Activated CD4-positive, alpha-beta memory T cell treated with anti-CD3 and anti-CD28 coated beads for 36 hours (primary cell): ENCODE measurements around the gene NLRP8. TPM values are rescaled to one million over a fixed set of nuclear protein-coding genes. Genes with fewer than 3 reads are reported as not detected.
"Not testable (repeated sequence)": the region's sequence is repeated elsewhere in the genome, so short reads cannot be mapped to it uniquely, and the experiment has no call there.

ENCODE experiments used
- CTCF ChIA-PET: fragments of 350-600 bp; sonication (Branson Sonifier 250); formaldehyde crosslinking; loops from one replicate; lab custom pipeline; 2021; ENCODE audit warnings: antibody characterized with exemption, inconsistent platforms; lab: Charles Lee
- POLR2A ChIA-PET: fragments of 350-600 bp; sonication (Branson Sonifier 250); formaldehyde crosslinking; loops from one replicate; lab custom pipeline; 2021; ENCODE audit warnings: antibody characterized with exemption; lab: Charles Lee
- DNase-seq: peaks from one replicate; pipeline ENCODE4 v3.0.0-alpha.2; 2020
- H3K27ac Mint-ChIP-seq: one replicate; pipeline ENCODE4 v1.8.0; 2021; ENCODE audit warnings: mixed read lengths
- H3K27me3 Mint-ChIP-seq: one replicate; pipeline ENCODE4 v1.8.0; 2021; ENCODE audit warnings: mixed read lengths
- H3K36me3 Mint-ChIP-seq: one replicate; pipeline ENCODE4 v1.8.0; 2021; ENCODE audit warnings: mixed read lengths
- H3K4me1 Mint-ChIP-seq: one replicate; pipeline ENCODE4 v1.8.0; 2021; ENCODE audit warnings: low read depth, mixed read lengths
- H3K4me3 Mint-ChIP-seq: one replicate; pipeline ENCODE4 v1.8.0; 2021; ENCODE audit warnings: mild to moderate bottlenecking, mixed read lengths
- H3K9me3 Mint-ChIP-seq: one replicate; pipeline ENCODE4 v1.8.0; 2021; ENCODE audit warnings: mixed read lengths
- intact Hi-C: fragments of 100-400 bp; cut with micrococcal nuclease; formaldehyde crosslinking; loops from one replicate; pipeline ENCODE4 v1.15.1; 2023
- total RNA-seq, 2 experiments: library from RNA; stranded (reverse); gene quantifications; one replicate each; pipeline ENCODE4 v1.2.3, GENCODE V29; 2021

Gene NLRP8
- total RNA-seq, result not detected

DNA sequence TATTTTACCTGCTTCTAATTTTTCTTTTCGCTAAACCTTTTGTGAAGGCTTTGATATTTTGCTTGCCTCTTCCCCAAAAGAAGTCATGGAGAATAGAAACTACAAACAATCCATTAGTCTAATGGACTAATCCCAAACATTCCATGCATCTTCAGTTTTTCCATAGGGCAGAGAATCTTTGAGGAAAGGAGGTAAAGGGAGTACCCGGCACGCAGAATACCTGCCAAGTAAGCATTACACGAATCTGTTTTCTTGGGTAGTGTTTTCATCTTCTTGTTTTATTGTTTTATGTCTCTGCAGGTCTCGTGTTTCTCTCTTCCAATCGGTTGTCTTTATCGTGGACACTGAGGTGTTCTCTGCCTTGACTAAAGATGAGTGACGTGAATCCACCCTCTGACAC is at the start of gene NLRP8:
NLRP8 (plus strand) TSS at position 301 of the 400 bp plus-strand sequence.
- H3K9me3 Mint-ChIP-seq, result peaks cover 15% of the 10 kb centered on the region
- H3K4me1 Mint-ChIP-seq, result no peaks in the 10 kb centered on the region
- peaks cover 3% of the 10 kb centered on the region for H3K27me3 Mint-ChIP-seq
- ChIA-PET CTCF (no interaction called here), POLR2A (no interaction called here)
- no peaks in the 10 kb centered on the region for H3K36me3 Mint-ChIP-seq
- no peak within 1 kb of the TSS for H3K27ac Mint-ChIP-seq
- DNase-seq, result no peak
- intact Hi-C loops, result no loop called here
- no peak within 1 kb of the TSS for H3K4me3 Mint-ChIP-seq

DNA sequence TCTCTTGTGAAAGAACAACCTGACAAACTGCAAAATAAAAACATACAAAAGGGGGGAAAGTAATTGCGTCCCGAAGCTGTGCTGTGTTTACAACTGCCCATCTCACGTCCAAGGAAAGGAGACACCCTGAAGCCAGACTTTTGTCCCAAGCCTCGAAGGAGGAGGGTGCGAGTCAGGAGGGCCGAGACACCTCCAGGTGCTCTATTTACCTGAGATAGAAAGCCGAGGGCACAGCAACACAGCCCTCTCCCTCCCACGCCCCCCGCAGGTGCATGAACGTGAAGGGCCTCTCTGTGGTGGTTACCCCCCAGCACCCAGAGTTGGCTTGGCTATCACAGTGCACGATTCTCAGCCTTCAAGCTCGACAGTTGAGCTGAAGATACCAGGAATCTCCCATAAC is 48.7 kb upstream of the NLRP8 start:
- H3K27me3 Mint-ChIP-seq, result no peaks in the 10 kb centered on the region
- H3K4me3 Mint-ChIP-seq, result no peak overlapping the region
- no peak overlapping the region for H3K27ac Mint-ChIP-seq
- no peak for DNase-seq
- no peaks in the 10 kb centered on the region for H3K4me1 Mint-ChIP-seq
- ChIA-PET CTCF (no interaction called here), POLR2A (no interaction called here)
- intact Hi-C loops, result no loop called here
- H3K9me3 Mint-ChIP-seq, result peaks cover 14% of the 10 kb centered on the region
- H3K36me3 Mint-ChIP-seq, result no peaks in the 10 kb centered on the region

DNA sequence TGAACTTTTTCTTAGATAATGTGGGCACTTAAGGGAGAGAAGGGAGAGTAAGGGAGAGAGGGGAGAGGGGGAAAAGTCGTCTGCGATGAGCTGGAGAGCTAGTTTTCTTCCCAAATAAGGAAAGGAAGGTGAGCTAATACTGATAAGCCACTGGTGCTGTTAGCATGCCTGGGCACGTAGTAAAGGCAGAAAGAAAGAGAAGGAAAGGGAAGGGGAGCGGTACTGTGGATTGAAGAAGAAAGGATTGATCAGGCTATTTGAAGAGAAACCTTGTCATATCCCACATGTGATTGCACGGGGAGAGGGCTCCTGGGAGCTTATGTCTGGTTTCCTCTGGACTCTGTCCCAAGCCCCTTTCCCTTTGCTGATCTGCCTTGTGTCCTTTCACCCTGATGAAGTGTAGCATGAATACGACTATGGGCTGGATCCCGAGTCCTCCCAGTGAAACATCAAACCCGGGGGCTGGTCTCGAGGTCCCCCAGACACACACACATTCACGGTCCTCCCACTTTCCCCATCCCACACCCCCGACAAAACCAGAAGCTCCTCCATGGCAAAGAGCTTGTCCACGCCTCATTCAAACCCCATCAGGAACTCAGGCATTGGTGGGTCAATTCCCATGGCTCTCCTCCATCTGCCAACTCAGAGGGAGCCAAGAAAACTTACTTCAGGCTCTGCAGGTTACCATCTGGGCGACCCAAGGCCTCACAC is 46.1 kb upstream of the NLRP8 start:
- DNase-seq, result no peak
- H3K4me1 Mint-ChIP-seq, result no peaks in the 10 kb centered on the region
- no peak overlapping the region for H3K27ac Mint-ChIP-seq
- no peak overlapping the region for H3K4me3 Mint-ChIP-seq
- H3K36me3 Mint-ChIP-seq, result no peaks in the 10 kb centered on the region
- ChIA-PET POLR2A (no interaction called here), CTCF (no interaction called here)
- intact Hi-C loops, result no loop called here
- peaks cover 8% of the 10 kb centered on the region for H3K9me3 Mint-ChIP-seq
- peaks cover 1% of the 10 kb centered on the region for H3K27me3 Mint-ChIP-seq

DNA sequence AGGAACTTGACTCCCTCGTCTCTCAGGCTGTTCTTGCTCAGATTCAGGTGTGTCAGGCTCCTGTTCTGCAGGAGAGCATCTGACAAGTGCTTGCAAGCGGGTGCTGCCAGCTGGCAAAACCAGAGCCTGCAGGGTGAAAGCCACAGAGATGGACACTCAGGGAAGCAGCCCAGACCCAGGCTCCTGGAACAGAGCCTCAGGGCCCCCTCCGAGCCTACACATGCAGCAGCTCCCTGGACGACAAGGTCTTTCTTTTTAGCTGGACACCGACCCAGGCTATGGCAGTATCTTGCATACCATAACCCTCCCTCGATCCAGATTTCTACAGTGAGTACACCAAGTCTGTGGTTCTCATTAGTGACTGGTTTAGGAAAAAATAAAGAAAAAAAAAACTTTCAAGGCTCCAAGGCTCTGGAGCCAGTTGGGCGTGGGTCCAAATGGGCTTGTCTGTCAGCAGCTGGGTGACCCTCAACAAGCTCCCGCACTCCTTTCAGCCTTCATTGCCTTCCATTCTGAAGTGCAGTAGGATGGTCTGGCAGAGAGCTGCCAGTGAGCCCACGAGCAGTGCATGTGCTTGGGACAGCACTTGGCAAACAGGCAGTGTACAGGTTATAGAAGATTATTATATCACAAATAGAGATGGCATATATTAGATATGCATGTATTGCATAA is 45.4 kb upstream of the NLRP8 start:
- H3K27ac Mint-ChIP-seq, result no peak overlapping the region
- H3K27me3 Mint-ChIP-seq, result peaks cover 1% of the 10 kb centered on the region
- H3K36me3 Mint-ChIP-seq, result no peaks in the 10 kb centered on the region
- no peaks in the 10 kb centered on the region for H3K4me1 Mint-ChIP-seq
- H3K4me3 Mint-ChIP-seq, result no peak overlapping the region
- no peak for DNase-seq
- ChIA-PET CTCF (no interaction called here), POLR2A (no interaction called here)
- intact Hi-C loops, result no loop called here
- peaks cover 3% of the 10 kb centered on the region for H3K9me3 Mint-ChIP-seq

DNA sequence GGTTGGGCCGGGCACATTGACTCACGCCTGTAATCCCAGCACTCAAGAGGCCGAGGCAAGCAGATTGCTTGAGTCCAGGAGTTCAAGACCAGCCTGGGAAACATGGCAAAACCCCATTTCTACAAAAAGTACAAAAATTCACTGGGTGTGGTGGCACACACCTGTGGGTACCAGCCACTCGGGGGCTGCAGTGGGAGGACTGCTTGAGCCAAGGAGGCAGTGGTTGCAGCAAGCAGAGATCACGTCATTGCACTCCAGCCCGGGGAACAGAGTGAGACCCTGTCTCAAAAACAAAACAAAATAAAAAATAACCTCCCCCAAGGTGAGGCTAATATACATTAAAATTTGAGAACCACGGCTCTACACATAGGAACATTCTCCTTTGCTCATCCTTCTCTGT is 40.3 kb upstream of the NLRP8 start:
- no peak overlapping the region for H3K4me3 Mint-ChIP-seq

DNA sequence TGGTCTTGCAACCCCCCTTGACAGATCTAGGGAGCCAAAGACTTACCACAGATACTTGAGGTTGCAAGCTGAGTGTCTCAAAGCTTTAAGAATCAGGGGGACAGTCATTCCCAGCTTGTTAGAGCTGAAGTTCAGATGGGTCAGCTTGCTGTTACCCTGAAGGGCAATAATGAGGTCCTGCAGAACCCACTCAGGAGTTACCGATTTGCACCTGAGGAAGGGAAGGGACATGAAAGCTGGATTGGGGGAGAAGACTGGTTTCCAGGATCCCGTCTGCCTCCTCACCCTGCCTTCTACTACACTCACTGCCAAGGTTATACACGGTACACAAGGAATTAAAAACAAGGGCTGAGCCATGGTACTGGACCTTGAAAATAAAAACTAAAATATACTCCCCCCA is 39.9 kb upstream of the NLRP8 start:
- H3K27me3 Mint-ChIP-seq, result peaks cover 3% of the 10 kb centered on the region
- POLR2A ChIA-PET, result no interaction called here
- no peak for DNase-seq
- H3K36me3 Mint-ChIP-seq, result no peaks in the 10 kb centered on the region
- H3K27ac Mint-ChIP-seq, result no peak overlapping the region
- CTCF ChIA-PET, result no interaction called here
- H3K9me3 Mint-ChIP-seq, result peaks cover 3% of the 10 kb centered on the region
- no peaks in the 10 kb centered on the region for H3K4me1 Mint-ChIP-seq
- intact Hi-C loops, result no loop called here
- no peak overlapping the region for H3K4me3 Mint-ChIP-seq

More for the DNA sequence above, 40.3 kb upstream of the NLRP8 start:
- ChIA-PET CTCF (no interaction called here), POLR2A (no interaction called here)
- Mint-ChIP-seq H3K27me3 (peaks cover 3% of the 10 kb centered on the region), H3K27ac (no peak overlapping the region), H3K9me3 (peaks cover 3% of the 10 kb centered on the region), H3K36me3 (no peaks in the 10 kb centered on the region), H3K4me1 (no peaks in the 10 kb centered on the region)
- intact Hi-C loops, result no loop called here
- DNase-seq, result no peak

DNA sequence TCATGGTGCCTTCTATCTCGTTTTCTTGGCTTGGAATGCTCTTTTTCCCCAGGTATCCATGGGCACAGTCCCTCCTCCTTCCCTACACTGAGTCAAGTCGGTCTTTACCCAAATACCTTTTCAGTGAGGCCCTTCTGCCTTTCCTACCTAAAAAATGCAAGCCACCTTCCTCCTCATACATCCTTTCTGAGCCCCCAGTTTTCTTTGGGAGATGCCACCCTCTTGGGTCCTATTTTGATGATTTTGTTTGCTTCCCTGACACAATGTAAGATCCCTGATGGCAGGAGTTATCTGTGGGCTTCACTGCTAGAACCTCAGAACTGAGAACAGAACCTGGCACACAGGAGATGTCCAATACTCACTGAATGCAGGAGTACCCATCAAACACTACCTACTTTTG is 37.8 kb upstream of the NLRP8 start:
- CTCF ChIA-PET, result no interaction called here
- Mint-ChIP-seq H3K4me1 (no peaks in the 10 kb centered on the region), H3K4me3 (no peak overlapping the region), H3K27me3 (peaks cover 3% of the 10 kb centered on the region), H3K9me3 (peaks cover 9% of the 10 kb centered on the region), H3K27ac (no peak overlapping the region), H3K36me3 (no peaks in the 10 kb centered on the region)
- intact Hi-C loops, result no loop called here
- no peak for DNase-seq
- POLR2A ChIA-PET, result no interaction called here

DNA sequence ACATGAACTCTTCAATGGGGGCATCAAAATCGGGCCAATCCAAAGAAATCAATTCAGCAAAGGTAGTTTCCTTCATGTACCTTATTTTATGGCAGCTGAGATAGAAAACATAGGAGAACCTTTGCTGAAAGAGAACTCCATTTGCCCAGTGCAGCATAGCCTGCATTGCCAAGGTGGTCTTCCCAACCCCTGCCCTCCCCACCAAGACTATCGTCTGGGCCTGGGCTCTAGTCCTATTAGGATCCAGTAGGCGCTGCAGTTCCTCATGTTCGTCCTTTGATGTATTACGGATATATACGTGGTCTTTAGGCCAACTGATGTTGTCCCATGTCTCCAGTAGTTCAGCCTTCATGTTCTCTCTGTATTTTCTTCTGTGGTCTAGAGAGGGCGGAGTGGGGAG is 34.7 kb upstream of the NLRP8 start:
- ChIA-PET CTCF (no interaction called here), POLR2A (no interaction called here)
- no peaks in the 10 kb centered on the region for H3K27me3 Mint-ChIP-seq
- intact Hi-C loops, result no loop called here
- H3K4me3 Mint-ChIP-seq, result no peak overlapping the region
- H3K27ac Mint-ChIP-seq, result no peak overlapping the region
- no peaks in the 10 kb centered on the region for H3K36me3 Mint-ChIP-seq
- no peak for DNase-seq
- H3K4me1 Mint-ChIP-seq, result no peaks in the 10 kb centered on the region
- peaks cover 24% of the 10 kb centered on the region for H3K9me3 Mint-ChIP-seq

DNA sequence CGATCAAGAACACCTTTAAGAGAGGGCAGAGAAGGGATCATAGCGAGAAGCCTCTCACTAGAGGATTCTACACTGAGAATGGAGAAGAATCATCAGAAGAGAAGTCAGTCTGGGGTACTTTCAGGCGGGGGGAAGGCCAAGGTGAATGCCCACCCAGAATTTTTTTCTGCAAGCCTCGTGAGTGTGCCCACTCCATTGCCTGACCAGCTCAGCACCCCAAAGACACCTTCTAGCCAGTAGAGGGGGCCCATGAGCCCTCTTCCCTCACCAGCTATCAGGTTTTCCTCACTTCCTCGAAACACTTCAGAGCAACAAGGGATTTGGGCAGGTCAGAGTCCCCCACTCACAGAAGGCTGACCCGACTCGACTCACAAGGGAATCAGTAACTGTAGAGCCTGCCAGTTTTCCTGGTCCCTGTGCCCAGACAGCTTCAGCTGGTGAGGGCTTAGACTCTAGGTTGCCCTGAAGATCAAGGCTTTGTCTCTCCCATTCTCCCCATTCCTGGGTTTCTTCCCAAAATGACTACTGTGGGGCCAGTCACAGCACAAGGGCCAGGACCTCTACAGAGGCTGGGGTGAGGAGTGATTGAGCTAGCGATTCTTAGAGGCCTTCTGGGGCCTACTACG is 33.9 kb upstream of the NLRP8 start:
- Mint-ChIP-seq H3K4me3 (no peak overlapping the region), H3K4me1 (no peaks in the 10 kb centered on the region), H3K27me3 (no peaks in the 10 kb centered on the region), H3K36me3 (no peaks in the 10 kb centered on the region), H3K9me3 (peaks cover 29% of the 10 kb centered on the region), H3K27ac (no peak overlapping the region)
- ChIA-PET CTCF (interaction anchor here (1.0 to 1.5 kb wide), 2 partner anchors 36 to 111 kb away, joined by 3 to 4 read pairs; no protein-coding TSS in a partner anchor), POLR2A (no interaction called here)
- intact Hi-C loops, result no loop called here
- DNase-seq, result no peak

DNA sequence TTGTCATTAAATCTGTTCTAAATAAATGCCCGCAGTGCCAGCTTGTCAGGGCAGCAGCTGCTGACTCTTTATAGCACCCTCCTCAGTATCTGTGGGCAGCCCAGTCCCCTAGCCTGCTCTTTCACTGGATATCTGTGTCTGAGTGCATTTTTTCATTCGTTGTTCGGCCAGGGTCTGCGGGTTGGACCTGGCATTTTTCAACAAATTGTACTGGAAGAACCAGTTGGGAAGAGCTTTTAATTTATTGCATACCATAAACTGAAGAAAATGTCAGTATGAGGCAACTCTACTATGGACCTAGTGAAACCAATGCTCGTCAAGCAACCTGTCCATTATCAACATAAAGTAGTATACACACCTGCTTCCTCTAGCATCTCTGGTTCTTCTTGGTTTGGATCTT is 24.1 kb upstream of the NLRP8 start:
- no peaks in the 10 kb centered on the region for H3K27me3 Mint-ChIP-seq
- intact Hi-C loops, result no loop called here
- DNase-seq, result no peak
- ChIA-PET POLR2A (no interaction called here), CTCF (no interaction called here)
- no peak overlapping the region for H3K4me3 Mint-ChIP-seq
- H3K36me3 Mint-ChIP-seq, result no peaks in the 10 kb centered on the region
- peaks cover 30% of the 10 kb centered on the region for H3K9me3 Mint-ChIP-seq
- no peak overlapping the region for H3K27ac Mint-ChIP-seq
- H3K4me1 Mint-ChIP-seq, result no peaks in the 10 kb centered on the region

DNA sequence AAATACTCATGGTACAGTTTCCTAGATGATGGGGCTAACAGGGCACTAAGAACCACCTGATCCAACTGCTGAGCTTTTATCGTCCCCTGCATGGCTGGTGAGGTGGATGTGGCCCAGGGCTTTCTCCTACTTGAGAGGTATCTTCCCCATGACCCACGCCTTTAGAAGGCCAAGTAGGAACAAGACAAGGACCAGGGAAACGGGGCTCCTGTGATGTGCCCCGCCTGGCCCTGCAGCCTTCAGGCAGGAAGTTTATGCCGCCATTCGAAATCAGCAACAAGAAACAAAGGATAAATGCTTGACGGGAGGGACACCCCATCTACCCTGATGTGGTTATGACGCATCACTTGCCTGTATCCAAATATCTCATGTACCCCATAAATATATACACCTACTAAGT is 19.6 kb upstream of the NLRP8 start:
- Mint-ChIP-seq H3K27me3 (no peaks in the 10 kb centered on the region), H3K27ac (no peak overlapping the region), H3K9me3 (peaks cover 9% of the 10 kb centered on the region), H3K4me3 (no peak overlapping the region), H3K36me3 (no peaks in the 10 kb centered on the region), H3K4me1 (no peaks in the 10 kb centered on the region)
- POLR2A ChIA-PET, result no interaction called here
- intact Hi-C loops, result no loop called here
- CTCF ChIA-PET, result no interaction called here
- DNase-seq, result no peak

DNA sequence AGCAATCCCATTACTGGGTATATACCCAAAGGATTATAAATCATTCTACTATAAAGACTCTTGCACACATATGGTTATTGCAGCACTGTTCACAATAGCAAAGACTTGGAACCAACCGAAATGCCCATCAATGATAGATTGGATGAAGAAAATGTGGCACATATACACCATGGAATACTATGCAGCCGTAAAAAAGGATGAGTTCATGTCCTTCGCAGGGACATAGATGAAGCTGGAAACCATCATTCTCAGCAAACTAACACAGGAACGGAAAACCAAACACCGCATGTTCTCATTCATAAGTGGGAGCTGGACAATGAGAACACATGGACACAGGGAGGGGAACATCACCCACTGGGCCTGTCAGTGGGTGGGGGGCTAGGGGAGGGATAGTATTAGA is 18.4 kb upstream of the NLRP8 start:
- CTCF ChIA-PET, POLR2A ChIA-PET, H3K4me1 Mint-ChIP-seq, H3K27me3 Mint-ChIP-seq, H3K36me3 Mint-ChIP-seq, H3K9me3 Mint-ChIP-seq, DNase-seq, H3K27ac Mint-ChIP-seq, intact Hi-C loops, H3K4me3 Mint-ChIP-seq: not testable (repeated sequence)
